GM18498 (cell line): ENCODE data around the gene FREY1.

Experiments used
- ATAC-seq: cut with Tn5 transposase; IDR thresholded peaks from one replicate; pipeline ENCODE4 v1.9.1; 2021; ENCODE audit warnings: mild to moderate bottlenecking, moderate library complexity; ENCODE audit not compliant: unreplicated experiment

Gene FREY1

GRCh38 chr11:45906965-45907611 lies at the start of gene FREY1:
Gene FREY1, minus strand, starts transcription at chr11:45907271. Its CDS starts 26 bp downstream, at chr11:45907245.
- ATAC-seq: no peak

- ATAC-seq: no peak
Observed at GRCh38 chr11:45949992-45950407, 42.9 kb upstream of the FREY1 start.

- ATAC-seq: no peak
Observed at GRCh38 chr11:45948356-45948755, 41.3 kb upstream of the FREY1 start.

GRCh38 chr11:45947885-45948284 lies 40.8 kb upstream of the FREY1 start:
- ATAC-seq: no peak

GRCh38 chr11:45945397-45945999 lies 38.4 kb upstream of the FREY1 start:
- no peak for ATAC-seq

- no peak for ATAC-seq
Observed at GRCh38 chr11:45942381-45942780, 35.3 kb upstream of the FREY1 start.

- ATAC-seq: no peak
Observed at GRCh38 chr11:45941285-45941684, 34.2 kb upstream of the FREY1 start.

- ATAC-seq: no peak
Observed at GRCh38 chr11:45939836-45940235, 32.8 kb upstream of the FREY1 start.

- ATAC-seq: no peak
Observed at GRCh38 chr11:45937916-45938315, 30.8 kb upstream of the FREY1 start.

- ATAC-seq: no peak
Observed at GRCh38 chr11:45936511-45937054, 29.5 kb upstream of the FREY1 start.

- no peak for ATAC-seq
Observed at GRCh38 chr11:45935349-45936064, 28.4 kb upstream of the FREY1 start.

GRCh38 chr11:45934580-45935318 lies 27.7 kb upstream of the FREY1 start:
- no peak for ATAC-seq

- ATAC-seq: no peak
Observed at GRCh38 chr11:45933846-45934579, 26.9 kb upstream of the FREY1 start.

- no peak for ATAC-seq
Observed at GRCh38 chr11:45933131-45933831, 26.2 kb upstream of the FREY1 start.

- ATAC-seq: no peak
Observed at GRCh38 chr11:45932217-45932616, 25.1 kb upstream of the FREY1 start.

- no peak for ATAC-seq
Observed at GRCh38 chr11:45931739-45932138, 24.7 kb upstream of the FREY1 start.

- ATAC-seq: no peak
Observed at GRCh38 chr11:45930951-45931570, 24.0 kb upstream of the FREY1 start.

GRCh38 chr11:45930031-45930794 lies 23.1 kb upstream of the FREY1 start:
- ATAC-seq: peak; percentile 92
